Measurements from ENCODE around the gene CFAP299. TPM values are rescaled to one million over a fixed set of nuclear protein-coding genes. Genes with fewer than 3 reads are reported as not detected.
"Not testable (repeated sequence)": the region's sequence is repeated elsewhere in the genome, so short reads cannot be mapped to it uniquely, and the experiment has no call there.

CFAP299 gene
- total and polyA plus RNA-seq, 2 donors (not counting 3 experiments of a cell fraction or from before 2014, with no cell fraction given), result not detected

DNA sequence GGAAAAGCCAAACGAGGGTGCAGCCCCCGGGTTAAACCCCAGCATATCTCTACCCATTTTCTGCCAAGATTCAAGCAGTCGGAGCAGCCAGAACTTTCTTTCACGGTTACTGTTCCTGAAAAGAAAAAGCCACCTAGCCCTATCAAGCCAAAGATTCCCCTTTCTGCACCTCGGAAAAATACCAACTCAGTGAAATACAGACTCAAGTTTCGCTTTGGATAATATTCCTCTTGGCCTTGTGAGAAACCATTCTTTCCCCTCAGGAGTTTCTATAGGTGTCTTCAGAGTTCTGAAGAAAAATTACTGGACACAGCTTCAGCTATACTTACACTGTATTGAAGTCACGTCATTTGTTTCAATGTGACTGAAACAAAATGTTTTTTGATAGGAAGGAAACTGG, 49.1 kb upstream of the CFAP299 start:
- BruUV-seq (replicated peaks), result no TSS peak
- ChIA-PET POLR2A (no interaction called here), CTCF (interaction anchor here (1.1 to 1.5 kb wide), 3 partner anchors 16 to 46 kb away, joined by 3 read pairs; partner anchors contain the start of gene FGF5)
- dilution Hi-C loops (cut with MboI; ENCODE audit: extremely low pct_ligation_motif_present, low sequenced_read_pairs), result no loop called here
- Histone ChIP-seq H3K9me3 (replicated peaks; ENCODE audit: control insufficient read depth, insufficient read depth, low read length) (no peaks in the 10 kb centered on the region), H3K4me2 (ENCODE audit: insufficient read depth, low read length) (no peak overlapping the region), H3K4me1 (ENCODE audit: control insufficient read depth, extremely low read depth, insufficient read depth, low read length) (no peaks in the 10 kb centered on the region), H3K79me2 (ENCODE audit: control insufficient read depth, insufficient read depth, low read length) (no peaks in the 10 kb centered on the region), H3K9me1 (replicated peaks; ENCODE audit: control insufficient read depth, extremely low read depth, insufficient read depth, low read length) (no peaks in the 10 kb centered on the region), H2AFZ (ENCODE audit: low read depth, low read length) (no peak overlapping the region), H3K27ac (ENCODE audit: insufficient read depth, low read depth, low read length) (no peak overlapping the region), H3K4me3 (replicated peaks in 1 of 3; ENCODE audit: insufficient read depth in 1 of 3, low read depth in 1 of 3, low read length in 3 of 3) (no peak overlapping the region), H3K9ac (replicated peaks; ENCODE audit: extremely low read depth, insufficient read depth, low read length) (no peak overlapping the region), H4K20me1 (replicated peaks; ENCODE audit: control insufficient read depth, extremely low read depth, insufficient read depth, low read length) (no peaks in the 10 kb centered on the region), H3K36me3 (ENCODE audit: control insufficient read depth in 2 of 2, extremely low read depth in 1 of 2, insufficient read depth in 2 of 2, low read length in 2 of 2) (no peaks in the 10 kb centered on the region), H3K27me3 (ENCODE audit: control insufficient read depth in 2 of 2, insufficient read depth in 2 of 2, low read length in 2 of 2) (peaks cover 0 to 17% of the 10 kb centered on the region in 2 experiments)
- no peak for DNase-seq (ENCODE audit: low read depth, low spot score)
- intact Hi-C loops (cut with micrococcal nuclease), result no loop called here
- TF ChIP-seq FOS (IDR thresholded peaks at IDR 0.05; ENCODE audit: borderline replicate concordance, insufficient read depth, low read length), result no peak
- TF ChIP-seq GATA2 (IDR thresholded peaks at IDR 0.05; ENCODE audit: insufficient read depth, insufficient read length, low read depth, low read length), result no peak
- TF ChIP-seq EZH2 (IDR thresholded peaks at IDR 0.05; ENCODE audit: borderline replicate concordance, low read depth, low read length, severe bottlenecking), result no peak
- TF ChIP-seq, protein P1, sequence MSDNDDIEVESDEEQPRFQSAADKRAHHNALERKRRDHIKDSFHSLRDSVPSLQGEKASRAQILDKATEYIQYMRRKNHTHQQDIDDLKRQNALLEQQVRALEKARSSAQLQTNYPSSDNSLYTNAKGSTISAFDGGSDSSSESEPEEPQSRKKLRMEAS (IDR thresholded peaks at IDR 0.05; ENCODE audit: insufficient read depth, insufficient read length), result no peak
- TF ChIP-seq MYC (IDR thresholded peaks at IDR 0.05; ENCODE audit: low read depth, low read length), result no peak
- TF ChIP-seq POLR2A (IDR thresholded peaks at IDR 0.05; ENCODE audit: low read depth, low read length), result no peak
- no peak for TF ChIP-seq POLR2AphosphoS5 (IDR thresholded peaks at IDR 0.05; ENCODE audit: insufficient read depth, low read depth, low read length)
- FAIRE-seq, result no peak

GRCh38 chr4:80290665-80291064, 44.9 kb upstream of the CFAP299 start:
- H3K9me1 ChIP-seq (replicated peaks; ENCODE audit: control insufficient read depth, extremely low read depth, insufficient read depth, low read length); POLR2A ChIA-PET; H3K9me3 ChIP-seq (replicated peaks; ENCODE audit: control insufficient read depth, insufficient read depth, low read length); H3K4me2 ChIP-seq (ENCODE audit: insufficient read depth, low read length); H2AFZ ChIP-seq (ENCODE audit: low read depth, low read length); H3K4me1 ChIP-seq (ENCODE audit: control insufficient read depth, extremely low read depth, insufficient read depth, low read length); dilution Hi-C loops (cut with MboI; ENCODE audit: extremely low pct_ligation_motif_present, low sequenced_read_pairs); H3K4me3 ChIP-seq (replicated peaks in 1 of 3; ENCODE audit: insufficient read depth in 1 of 3, low read depth in 1 of 3, low read length in 3 of 3); BruUV-seq (replicated peaks); H4K20me1 ChIP-seq (replicated peaks; ENCODE audit: control insufficient read depth, extremely low read depth, insufficient read depth, low read length); H3K9ac ChIP-seq (replicated peaks; ENCODE audit: extremely low read depth, insufficient read depth, low read length); H3K79me2 ChIP-seq (ENCODE audit: control insufficient read depth, insufficient read depth, low read length); H3K36me3 ChIP-seq (ENCODE audit: control insufficient read depth in 2 of 2, extremely low read depth in 1 of 2, insufficient read depth in 2 of 2, low read length in 2 of 2); CTCF ChIA-PET; H3K27ac ChIP-seq (ENCODE audit: insufficient read depth, low read depth, low read length); intact Hi-C loops (cut with micrococcal nuclease); DNase-seq (ENCODE audit: low read depth, low spot score); FAIRE-seq: not testable (repeated sequence)
- H3K27me3 ChIP-seq (ENCODE audit: control insufficient read depth in 2 of 2, insufficient read depth in 2 of 2, low read length in 2 of 2), result peaks cover 2 to 23% of the 10 kb centered on the region in 2 experiments

All from endothelial cell of umbilical vein (primary cell).